Epithelial cell of proximal tubule (primary cell): Measurements from ENCODE around the gene HECTD1. TPM values are rescaled to one million over a fixed set of nuclear protein-coding genes. Genes with fewer than 3 reads are reported as not detected.
A peak's percentile ranks its signal among the peaks of the same experiment; 100 is the strongest.
"Not testable (repeated sequence)": the region's sequence is repeated elsewhere in the genome, so short reads cannot be mapped to it uniquely, and the experiment has no call there.

ENCODE experiments used
- DNase-seq: peaks from one replicate; pipeline ENCODE4 v3.0.0-alpha.2; 2011; ENCODE audit warnings: low read depth
- H3K4me3 ChIP-seq: 2 replicates; pipeline ENCODE4 v1.5.1; 2011; ENCODE audit warnings: low read depth, mild to moderate bottlenecking, low read length
- total RNA-seq: library from RNA; depleted of rRNA; stranded (reverse); fragments of >200 nt; gene quantifications from 2 replicates; pipeline ENCODE4 v1.2.3, GENCODE V29; 2015
- TF ChIP-seq, protein P1 (sequence below): conservative IDR thresholded peaks from 2 replicates; pipeline ENCODE4 v1.5.1; 2012; ENCODE audit warnings: low read depth, mild to moderate bottlenecking, low read length

Gene HECTD1
- total RNA-seq = 92.5 and 101 TPM in 2 replicates

GRCh38 chr14:31207755-31208545 lies at the start of gene HECTD1:
TSS of gene HECTD1 (minus strand) at chr14:31207793. CDS start at chr14:31205936, 1,857 bp downstream.
- H3K4me3 ChIP-seq = peak within 1 kb of the TSS; percentile 91
- DNase-seq = no peak
- TF ChIP-seq, protein P1, sequence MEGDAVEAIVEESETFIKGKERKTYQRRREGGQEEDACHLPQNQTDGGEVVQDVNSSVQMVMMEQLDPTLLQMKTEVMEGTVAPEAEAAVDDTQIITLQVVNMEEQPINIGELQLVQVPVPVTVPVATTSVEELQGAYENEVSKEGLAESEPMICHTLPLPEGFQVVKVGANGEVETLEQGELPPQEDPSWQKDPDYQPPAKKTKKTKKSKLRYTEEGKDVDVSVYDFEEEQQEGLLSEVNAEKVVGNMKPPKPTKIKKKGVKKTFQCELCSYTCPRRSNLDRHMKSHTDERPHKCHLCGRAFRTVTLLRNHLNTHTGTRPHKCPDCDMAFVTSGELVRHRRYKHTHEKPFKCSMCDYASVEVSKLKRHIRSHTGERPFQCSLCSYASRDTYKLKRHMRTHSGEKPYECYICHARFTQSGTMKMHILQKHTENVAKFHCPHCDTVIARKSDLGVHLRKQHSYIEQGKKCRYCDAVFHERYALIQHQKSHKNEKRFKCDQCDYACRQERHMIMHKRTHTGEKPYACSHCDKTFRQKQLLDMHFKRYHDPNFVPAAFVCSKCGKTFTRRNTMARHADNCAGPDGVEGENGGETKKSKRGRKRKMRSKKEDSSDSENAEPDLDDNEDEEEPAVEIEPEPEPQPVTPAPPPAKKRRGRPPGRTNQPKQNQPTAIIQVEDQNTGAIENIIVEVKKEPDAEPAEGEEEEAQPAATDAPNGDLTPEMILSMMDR = peak; percentile 48

DNA sequence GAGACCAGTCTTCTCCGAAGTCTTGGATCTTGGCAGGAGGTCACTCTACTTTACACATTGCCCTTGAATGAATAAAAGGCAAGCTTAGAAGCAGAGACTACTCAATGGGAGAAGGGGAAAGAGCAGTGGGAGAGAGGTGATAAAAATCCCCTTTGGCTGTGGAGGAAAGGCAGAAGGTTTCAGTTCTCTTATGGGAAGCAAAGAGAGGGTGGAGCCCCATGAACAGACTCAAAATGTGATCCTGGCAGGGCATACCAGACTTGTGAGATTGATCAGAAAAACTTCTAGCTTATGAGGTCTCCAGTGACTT lies 49.6 kb upstream of the HECTD1 start:
- H3K4me3 ChIP-seq = no peak overlapping the region
- TF ChIP-seq, protein P1 = no peak

DNA sequence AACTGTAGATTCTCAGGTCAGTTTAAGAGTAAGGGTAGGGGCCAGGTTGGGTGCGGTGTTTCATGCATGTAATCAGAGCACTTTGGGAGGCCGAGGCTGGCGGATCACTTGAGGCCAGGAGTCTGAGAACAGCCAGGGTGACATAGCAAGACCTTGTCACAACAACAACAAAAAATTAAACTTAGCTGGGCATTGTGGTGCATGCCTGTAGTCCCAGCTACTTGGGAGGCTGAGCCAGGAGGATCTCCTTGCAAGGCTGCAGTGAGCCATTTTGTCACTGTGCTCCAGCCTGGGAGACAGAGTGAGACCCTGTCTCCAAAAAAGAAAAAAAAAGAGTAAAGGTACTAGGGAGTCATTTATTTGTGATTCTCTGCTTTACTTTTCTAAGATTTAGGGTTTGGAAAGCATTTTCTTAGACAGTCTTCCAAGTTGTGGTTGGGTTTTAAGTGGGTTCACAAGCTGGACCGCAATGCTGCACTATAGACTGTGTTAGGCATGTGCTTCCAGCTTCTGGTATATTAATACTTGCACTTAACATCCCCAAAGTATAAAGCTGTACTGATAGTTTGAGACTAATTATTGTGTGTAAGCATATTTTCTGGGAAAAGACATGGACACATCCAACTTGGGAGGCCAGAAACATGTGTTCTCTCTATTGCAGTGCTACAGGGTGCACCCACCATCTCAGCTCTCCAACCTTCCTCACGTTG lies 49.1 kb upstream of the HECTD1 start:
- H3K4me3 ChIP-seq = no peak overlapping the region
- TF ChIP-seq, protein P1 = no peak
- DNase-seq = no peak

More for the DNA sequence above, 49.6 kb upstream of the HECTD1 start:
- DNase-seq = no peak

- not testable (repeated sequence) for DNase-seq, H3K4me3 ChIP-seq
Measured at GRCh38 chr14:31255918-31256317, 48.3 kb upstream of the HECTD1 start.

- no peak overlapping the region for H3K4me3 ChIP-seq
- DNase-seq = no peak
- TF ChIP-seq, protein P1 = no peak
Measured at GRCh38 chr14:31255286-31255685, 47.7 kb upstream of the HECTD1 start.

- no peak overlapping the region for H3K4me3 ChIP-seq
- TF ChIP-seq, protein P1 = no peak
- DNase-seq = no peak
Measured at GRCh38 chr14:31253746-31254471, 46.3 kb upstream of the HECTD1 start.

GRCh38 chr14:31252865-31253264 lies 45.3 kb upstream of the HECTD1 start:
- DNase-seq = no peak
- no peak overlapping the region for H3K4me3 ChIP-seq
- TF ChIP-seq, protein P1 = no peak
